ENCODE results near the gene NELFE. TPM values are rescaled to one million over a fixed set of nuclear protein-coding genes. Genes with fewer than 3 reads are reported as not detected.

Gene NELFE
- total and polyA plus RNA-seq, 4 donors, result 11.1 to 21.8 (median 13.0) TPM

GRCh38 chr6:31966997-31967925 is 8.5 kb upstream of the NELFE start (continued):
- no peak for TF ChIP-seq MAX (IDR thresholded peaks at IDR 0.05)

DNA sequence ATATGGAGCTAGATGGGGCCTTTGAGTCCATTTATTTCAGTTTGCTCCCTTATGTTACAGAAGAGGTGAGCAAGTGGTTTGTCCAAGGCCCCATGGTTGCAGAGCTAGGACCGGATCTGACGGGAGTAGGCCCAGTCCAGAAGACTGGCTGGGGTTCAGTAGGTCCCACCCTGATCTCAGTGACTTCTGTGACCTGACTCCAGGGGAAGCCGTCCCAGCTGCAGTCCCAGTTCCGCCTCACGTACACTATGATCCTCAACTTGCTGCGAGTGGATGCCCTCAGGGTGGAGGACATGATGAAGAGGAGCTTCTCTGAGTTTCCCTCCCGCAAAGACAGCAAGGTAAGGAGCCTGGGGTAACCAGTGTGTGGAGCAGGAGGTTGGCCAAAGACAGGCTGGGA is 7.7 kb upstream of the NELFE start:
- Histone ChIP-seq H3K27me3 (ENCODE audit: control insufficient read depth in 4 of 4, insufficient read depth in 4 of 4, low read length in 3 of 4) (no peaks in the 10 kb centered on the region), H3K4me1 (ENCODE audit: control insufficient read depth in 4 of 4, insufficient read depth in 4 of 4, low read length in 3 of 4) (peaks cover 4 to 40% (median 25%) of the 10 kb centered on the region in 4 donors), H3K9me3 (ENCODE audit: control insufficient read depth in 4 of 4, low read length in 3 of 4) (no peaks in the 10 kb centered on the region), H3K4me3 (ENCODE audit: low read depth in 1 of 3, low read length in 3 of 3) (no peak overlapping the region), H3K36me3 (ENCODE audit: control insufficient read depth in 4 of 4, insufficient read depth in 3 of 4, low read depth in 1 of 4, low read length in 3 of 4) (peaks cover 23 to 73% (median 51%) of the 10 kb centered on the region in 4 donors), H3K9ac (ENCODE audit: low read depth in 1 of 2, low read length in 2 of 2) (no peak overlapping the region), H3K27ac (ENCODE audit: low read depth in 1 of 2, low read length in 2 of 2) (no peak overlapping the region)
- DNase-seq (ENCODE audit: low spot score), result no peak
- TF ChIP-seq FOXA2 (IDR thresholded peaks at IDR 0.05) (no peak), NR2F2 (IDR thresholded peaks at IDR 0.05) (no peak), FOXA1 (IDR thresholded peaks at IDR 0.05) (no peak), RAD21 (IDR thresholded peaks at IDR 0.05) (no peak), GABPA (IDR thresholded peaks at IDR 0.05 in 1 of 2, conservative IDR thresholded peaks at IDR 0.05 in 1 of 2) (no peak), REST (IDR thresholded peaks at IDR 0.05) (no peak), SP1 (IDR thresholded peaks at IDR 0.05) (no peak), ATF3 (IDR thresholded peaks at IDR 0.05) (no peak), YY1 (IDR thresholded peaks at IDR 0.05) (no peak), EGR1 (IDR thresholded peaks at IDR 0.05; ENCODE audit: low read depth in 2 of 2) (no peak), RXRA (IDR thresholded peaks at IDR 0.05) (no peak), TAF1 (conservative IDR thresholded peaks at IDR 0.05) (no peak), HNF4G (IDR thresholded peaks at IDR 0.05) (no peak), MAX (IDR thresholded peaks at IDR 0.05) (no peak), CTCF (IDR thresholded peaks at IDR 0.05; ENCODE audit: low read depth, low read length, missing input control) (no peak), JUND (IDR thresholded peaks at IDR 0.05) (no peak)
- TF ChIP-seq, protein P1, sequence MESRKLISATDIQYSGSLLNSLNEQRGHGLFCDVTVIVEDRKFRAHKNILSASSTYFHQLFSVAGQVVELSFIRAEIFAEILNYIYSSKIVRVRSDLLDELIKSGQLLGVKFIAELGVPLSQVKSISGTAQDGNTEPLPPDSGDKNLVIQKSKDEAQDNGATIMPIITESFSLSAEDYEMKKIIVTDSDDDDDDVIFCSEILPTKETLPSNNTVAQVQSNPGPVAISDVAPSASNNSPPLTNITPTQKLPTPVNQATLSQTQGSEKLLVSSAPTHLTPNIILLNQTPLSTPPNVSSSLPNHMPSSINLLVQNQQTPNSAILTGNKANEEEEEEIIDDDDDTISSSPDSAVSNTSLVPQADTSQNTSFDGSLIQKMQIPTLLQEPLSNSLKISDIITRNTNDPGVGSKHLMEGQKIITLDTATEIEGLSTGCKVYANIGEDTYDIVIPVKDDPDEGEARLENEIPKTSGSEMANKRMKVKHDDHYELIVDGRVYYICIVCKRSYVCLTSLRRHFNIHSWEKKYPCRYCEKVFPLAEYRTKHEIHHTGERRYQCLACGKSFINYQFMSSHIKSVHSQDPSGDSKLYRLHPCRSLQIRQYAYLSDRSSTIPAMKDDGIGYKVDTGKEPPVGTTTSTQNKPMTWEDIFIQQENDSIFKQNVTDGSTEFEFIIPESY (IDR thresholded peaks at IDR 0.05), result no peak
- WGBS, result 93% methylated on average over 7 of the region's 7 CpGs
